Stomach (tissue), 4 donors: ENCODE results near the gene CYP24A1.

ENCODE experiments used
- EP300 ChIP-seq: sonication (generic); formaldehyde crosslinking; IDR thresholded peaks from one replicate; pipeline ENCODE4 v1.6.1; 2017; ENCODE audit warnings: antibody characterized with exemption
- POLR2A ChIP-seq, 4 donors: fragments of 450-650 bp; IDR thresholded peaks; one replicate each; pipeline ENCODE4 v1.6.1; 2016; ENCODE audit warnings: antibody characterized with exemption in 4 of 4, control low read depth in 2 of 4, mild to moderate bottlenecking in 1 of 4, moderate library complexity in 1 of 4
- POLR2AphosphoS5 ChIP-seq, 3 donors: sonication (generic); formaldehyde crosslinking; IDR thresholded peaks; one replicate each; pipeline ENCODE4 v1.6.1; 2016; ENCODE audit warnings: antibody characterized with exemption in 3 of 3
- TF ChIP-seq, protein P1 (sequence below), 7 experiments: fragments of 450-650 bp in 4 of 7; fragments of 200-600 bp in 3 of 7; sonication (generic) in 3 of 7; IDR thresholded peaks; one replicate each; pipeline ENCODE4 v1.5.1; 2016 to 2019; ENCODE audit warnings: antibody characterized with exemption in 7 of 7, control low read depth in 2 of 7, mild to moderate bottlenecking in 1 of 7

DNA sequence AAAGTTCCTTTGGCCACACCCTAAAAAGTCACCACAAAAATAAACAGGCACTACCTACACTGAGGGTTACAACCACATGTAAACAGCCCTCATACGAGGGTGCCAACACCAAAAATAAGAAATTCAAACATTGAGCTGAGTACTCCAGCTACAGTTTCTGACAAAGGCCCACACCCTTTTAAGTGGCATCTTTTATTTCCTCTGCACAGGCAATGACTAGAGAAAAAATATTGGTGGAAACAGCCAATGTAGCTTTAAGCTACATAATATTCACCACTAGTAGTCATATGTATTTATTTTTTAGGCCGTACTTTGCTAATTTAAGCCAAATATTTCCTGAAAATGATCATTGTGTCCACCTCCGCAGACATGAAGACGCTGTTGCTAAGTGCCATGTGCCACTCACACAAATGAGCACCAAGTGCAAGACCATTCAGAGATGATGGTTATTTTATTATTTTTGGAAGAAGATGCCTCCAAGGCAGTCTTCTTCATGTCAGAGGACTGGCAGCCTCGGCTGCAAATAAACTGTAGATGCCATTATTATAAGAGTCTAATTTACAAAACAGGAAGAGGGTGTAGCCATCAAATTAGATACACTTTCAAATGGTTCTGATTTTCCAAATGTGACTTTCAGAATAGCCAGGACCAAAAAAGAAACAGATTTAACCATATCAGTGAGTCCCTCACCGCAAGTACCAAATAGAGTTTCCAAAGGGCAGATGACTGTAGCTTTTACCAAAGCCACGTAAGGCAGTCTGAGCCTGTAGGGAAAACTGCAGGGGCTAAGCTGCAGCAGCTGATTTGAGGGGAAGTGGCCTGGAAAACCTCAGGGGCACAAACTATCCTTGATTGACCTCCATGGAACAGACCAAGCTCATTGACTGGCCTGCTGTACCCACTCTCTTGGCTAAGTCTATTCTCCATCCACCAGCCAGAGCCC is 13.4 kb downstream of the CYP24A1 start:
- TF ChIP-seq, protein P1, sequence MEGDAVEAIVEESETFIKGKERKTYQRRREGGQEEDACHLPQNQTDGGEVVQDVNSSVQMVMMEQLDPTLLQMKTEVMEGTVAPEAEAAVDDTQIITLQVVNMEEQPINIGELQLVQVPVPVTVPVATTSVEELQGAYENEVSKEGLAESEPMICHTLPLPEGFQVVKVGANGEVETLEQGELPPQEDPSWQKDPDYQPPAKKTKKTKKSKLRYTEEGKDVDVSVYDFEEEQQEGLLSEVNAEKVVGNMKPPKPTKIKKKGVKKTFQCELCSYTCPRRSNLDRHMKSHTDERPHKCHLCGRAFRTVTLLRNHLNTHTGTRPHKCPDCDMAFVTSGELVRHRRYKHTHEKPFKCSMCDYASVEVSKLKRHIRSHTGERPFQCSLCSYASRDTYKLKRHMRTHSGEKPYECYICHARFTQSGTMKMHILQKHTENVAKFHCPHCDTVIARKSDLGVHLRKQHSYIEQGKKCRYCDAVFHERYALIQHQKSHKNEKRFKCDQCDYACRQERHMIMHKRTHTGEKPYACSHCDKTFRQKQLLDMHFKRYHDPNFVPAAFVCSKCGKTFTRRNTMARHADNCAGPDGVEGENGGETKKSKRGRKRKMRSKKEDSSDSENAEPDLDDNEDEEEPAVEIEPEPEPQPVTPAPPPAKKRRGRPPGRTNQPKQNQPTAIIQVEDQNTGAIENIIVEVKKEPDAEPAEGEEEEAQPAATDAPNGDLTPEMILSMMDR (IDR thresholded peaks at IDR 0.05), result no peak
- no peak for TF ChIP-seq EP300
- no peak for TF ChIP-seq POLR2A (IDR thresholded peaks at IDR 0.05)
- no peak for TF ChIP-seq POLR2AphosphoS5 (IDR thresholded peaks at IDR 0.05)
